IPS-NIHi11 (cell line): ENCODE data around the gene GPR6.

Experiments used
- DNase-seq: peaks from one replicate; pipeline ENCODE4 v3.0.0; 2012; ENCODE audit warnings: mixed read lengths, low spot score

The GPR6 gene, protein sequence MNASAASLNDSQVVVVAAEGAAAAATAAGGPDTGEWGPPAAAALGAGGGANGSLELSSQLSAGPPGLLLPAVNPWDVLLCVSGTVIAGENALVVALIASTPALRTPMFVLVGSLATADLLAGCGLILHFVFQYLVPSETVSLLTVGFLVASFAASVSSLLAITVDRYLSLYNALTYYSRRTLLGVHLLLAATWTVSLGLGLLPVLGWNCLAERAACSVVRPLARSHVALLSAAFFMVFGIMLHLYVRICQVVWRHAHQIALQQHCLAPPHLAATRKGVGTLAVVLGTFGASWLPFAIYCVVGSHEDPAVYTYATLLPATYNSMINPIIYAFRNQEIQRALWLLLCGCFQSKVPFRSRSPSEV

DNA sequence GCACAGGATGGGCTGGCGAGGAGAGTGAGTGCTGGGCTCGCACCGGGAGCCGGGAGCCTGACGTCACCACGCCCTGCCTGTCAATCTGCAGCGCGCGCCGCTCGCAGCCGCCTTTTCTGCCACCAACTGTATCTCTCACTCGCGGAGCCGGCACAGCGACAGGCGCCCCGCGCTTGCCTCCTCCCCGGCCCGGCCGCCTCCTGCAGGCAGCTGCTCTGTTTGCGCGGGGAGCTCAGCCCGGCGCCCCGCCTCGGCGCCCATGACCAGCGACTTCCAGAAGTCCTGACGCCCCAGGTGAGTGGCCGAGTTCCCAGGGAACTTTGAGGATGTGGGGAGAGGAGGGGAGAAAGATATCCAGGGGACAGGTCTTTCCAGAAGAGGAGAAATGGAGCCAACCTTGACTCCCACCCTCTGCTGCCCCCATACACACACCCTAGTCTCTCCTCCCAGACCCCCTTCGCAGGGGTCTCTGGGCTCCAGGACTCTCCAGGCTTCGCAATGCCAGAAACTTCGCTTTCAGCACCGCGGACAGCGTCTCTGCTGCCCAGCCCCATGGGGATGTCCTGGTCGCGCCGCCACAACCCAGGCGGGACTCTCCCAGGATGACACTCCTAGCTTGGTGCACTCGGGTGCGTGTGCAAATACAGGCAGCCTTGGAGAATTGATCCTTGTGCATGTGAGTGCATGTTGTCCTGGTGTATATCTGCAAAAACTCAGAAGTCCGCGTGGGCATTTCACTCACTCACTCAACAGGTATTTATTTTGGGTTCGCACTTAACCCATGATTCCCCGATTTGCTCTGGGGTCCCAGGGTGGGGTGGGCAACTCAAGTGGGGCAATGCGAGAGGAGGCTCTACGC lies at the start of gene GPR6:
GPR6 (plus strand) TSS at position 138 of the 859 bp plus-strand sequence. CDS start 802 bp downstream, outside the sequence.
- DNase-seq = peak; percentile 88

GRCh38 chr6:109934293-109934692 lies 43.8 kb upstream of the GPR6 start:
- no peak for DNase-seq

DNA sequence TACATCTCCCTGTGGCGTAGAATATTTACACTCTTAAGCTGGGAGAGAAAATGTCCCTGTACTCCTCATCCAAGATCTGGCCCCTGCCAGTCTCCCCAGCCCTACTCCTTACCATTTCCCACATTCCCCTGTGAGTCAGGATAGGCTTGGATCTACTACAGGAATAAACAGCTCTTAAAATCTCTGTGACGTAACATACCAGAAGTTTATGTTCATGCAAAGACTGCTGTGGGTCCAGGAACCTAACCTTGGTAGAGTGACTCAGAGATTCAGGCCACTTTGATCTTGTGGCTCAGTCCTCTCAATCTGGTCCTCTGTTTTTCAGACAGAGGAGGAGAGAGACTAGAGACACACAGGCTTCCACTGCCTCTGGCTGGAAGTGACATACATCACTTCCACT lies 38.5 kb upstream of the GPR6 start:
- DNase-seq = no peak

- peak; percentile 68 for DNase-seq
Observed at GRCh38 chr6:109944448-109944847, 33.7 kb upstream of the GPR6 start.

GRCh38 chr6:109945091-109945490 lies 33.0 kb upstream of the GPR6 start:
- no peak for DNase-seq

GRCh38 chr6:109946979-109947378 lies 31.1 kb upstream of the GPR6 start:
- DNase-seq = no peak

DNA sequence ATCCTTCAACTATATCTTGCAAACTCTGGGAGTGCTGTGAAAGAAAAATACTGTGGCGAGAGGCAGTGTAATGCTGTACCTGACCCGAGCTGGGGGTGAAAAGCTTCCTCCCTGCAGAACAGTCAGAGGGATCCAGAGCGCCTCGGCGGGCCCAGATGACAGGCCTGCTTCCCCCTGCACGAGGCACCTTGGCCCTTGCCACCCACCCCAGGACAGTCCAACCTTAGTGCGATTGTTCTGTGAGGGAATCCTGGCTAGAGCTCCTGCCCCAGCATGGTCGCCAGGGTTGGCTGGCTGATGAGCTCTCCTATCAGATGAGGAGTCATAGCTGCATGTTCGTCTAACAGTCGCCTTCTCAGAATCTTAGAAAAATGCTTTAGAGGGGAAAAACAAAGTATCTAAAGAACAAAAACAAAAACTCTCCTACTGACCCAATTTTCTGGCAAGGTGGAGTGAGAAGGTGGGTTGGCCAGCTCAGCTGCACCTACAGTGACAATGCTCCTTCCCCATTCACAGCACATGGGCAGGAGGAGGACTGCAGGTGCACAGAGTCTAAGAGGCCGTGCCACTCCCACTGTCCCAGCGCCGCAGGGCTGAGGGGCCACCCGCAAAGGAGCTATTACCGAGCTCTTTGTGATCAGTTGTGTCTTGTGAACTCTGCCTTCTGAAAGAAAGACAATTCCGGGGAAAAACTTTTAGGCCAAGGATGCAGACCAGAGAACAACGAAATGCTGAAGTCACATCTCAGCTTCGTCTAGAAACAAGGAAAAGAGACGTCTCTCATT lies 28.6 kb upstream of the GPR6 start:
- no peak for DNase-seq

- DNase-seq = no peak
Observed at GRCh38 chr6:109955491-109955890, 22.6 kb upstream of the GPR6 start.

GRCh38 chr6:109958626-109959025 lies 19.5 kb upstream of the GPR6 start:
- DNase-seq = no peak

GRCh38 chr6:109961611-109962041 lies 16.5 kb upstream of the GPR6 start:
- no peak for DNase-seq

- DNase-seq = no peak
Observed at GRCh38 chr6:109962271-109962670, 15.8 kb upstream of the GPR6 start.

DNA sequence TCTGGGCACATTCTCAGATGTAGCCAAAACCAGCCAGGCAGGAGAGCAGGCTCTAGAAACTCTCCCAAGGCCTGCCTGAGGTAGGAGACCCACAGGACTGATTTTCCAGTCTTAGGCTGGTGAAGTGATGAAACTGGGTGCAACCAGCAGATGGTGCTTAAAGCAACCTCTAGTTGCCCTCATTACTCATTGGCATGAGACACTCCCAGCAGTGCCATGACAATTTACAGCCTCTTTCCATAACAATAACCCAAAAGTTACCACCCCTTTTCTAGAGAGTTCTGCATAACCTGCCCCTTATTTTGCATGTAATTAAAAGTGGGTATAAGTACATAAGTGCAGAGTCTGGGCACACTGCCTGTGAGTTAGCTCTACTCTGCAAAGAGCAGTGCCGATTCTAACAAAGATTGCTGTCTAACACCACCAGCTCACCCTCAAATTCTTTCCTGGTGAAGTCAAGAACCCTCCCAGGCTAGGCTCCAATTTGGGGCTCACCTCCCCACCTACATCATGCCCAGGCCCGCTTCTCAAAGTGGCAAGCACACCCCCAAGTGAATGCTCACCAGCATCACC lies 14.4 kb upstream of the GPR6 start:
- no peak for DNase-seq

DNA sequence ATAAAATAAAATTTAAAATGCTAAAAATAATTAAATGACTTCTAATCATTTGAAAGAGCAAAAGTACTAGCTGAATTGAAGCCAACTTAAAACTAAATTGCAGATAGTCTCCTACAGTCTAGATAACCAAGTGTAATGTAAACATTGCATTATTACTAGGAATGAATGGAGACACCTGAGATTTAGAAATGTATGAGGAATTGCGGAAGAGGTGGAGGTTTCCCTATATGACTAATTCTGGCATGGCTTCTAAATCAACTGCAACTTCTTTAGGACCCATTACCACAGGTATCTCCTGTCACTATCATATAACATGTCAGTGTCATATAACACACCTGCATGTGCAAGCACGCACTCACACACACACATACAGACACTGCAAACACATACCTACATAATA lies 13.2 kb upstream of the GPR6 start:
- no peak for DNase-seq

DNA sequence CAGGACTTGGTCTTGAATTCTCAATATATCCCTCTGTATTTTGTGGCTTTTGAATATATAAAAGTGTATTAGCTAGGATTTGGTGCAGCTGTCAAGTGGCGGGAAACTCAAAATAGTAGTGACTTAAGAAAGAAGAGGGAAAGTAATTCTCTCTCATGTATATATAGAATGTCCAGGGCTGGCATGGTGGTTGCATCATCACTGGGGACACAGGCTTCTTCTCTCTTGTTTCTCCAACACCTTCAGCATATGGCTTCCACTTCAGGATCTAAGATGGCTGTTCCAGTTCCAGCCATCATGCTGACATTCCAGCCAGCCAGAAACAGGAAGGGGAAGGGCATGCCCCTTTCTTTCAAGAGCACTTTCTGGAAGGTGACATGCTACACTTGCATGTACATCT lies 11.8 kb upstream of the GPR6 start:
- DNase-seq = no peak

DNA sequence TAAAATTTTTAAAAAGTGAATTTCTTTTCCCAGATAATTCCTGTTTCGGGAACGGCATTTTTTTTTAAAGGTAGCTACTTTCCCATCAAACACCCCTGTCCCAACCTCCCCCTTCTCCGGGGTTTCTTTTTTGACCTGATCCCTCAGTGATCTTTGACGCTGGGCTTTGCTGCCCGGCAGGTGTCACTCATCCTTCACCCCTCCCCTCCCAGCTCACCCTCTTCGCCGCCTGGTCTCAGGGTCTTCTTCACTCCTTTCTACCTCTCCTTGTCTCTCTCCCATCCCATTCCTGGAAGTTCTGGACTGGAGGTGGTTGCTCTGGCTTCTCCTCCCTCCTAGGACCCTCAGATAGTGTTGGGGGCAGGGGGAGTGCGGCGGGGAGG lies 329 bp upstream of the GPR6 start:
- peak; percentile 55 for DNase-seq

DNA sequence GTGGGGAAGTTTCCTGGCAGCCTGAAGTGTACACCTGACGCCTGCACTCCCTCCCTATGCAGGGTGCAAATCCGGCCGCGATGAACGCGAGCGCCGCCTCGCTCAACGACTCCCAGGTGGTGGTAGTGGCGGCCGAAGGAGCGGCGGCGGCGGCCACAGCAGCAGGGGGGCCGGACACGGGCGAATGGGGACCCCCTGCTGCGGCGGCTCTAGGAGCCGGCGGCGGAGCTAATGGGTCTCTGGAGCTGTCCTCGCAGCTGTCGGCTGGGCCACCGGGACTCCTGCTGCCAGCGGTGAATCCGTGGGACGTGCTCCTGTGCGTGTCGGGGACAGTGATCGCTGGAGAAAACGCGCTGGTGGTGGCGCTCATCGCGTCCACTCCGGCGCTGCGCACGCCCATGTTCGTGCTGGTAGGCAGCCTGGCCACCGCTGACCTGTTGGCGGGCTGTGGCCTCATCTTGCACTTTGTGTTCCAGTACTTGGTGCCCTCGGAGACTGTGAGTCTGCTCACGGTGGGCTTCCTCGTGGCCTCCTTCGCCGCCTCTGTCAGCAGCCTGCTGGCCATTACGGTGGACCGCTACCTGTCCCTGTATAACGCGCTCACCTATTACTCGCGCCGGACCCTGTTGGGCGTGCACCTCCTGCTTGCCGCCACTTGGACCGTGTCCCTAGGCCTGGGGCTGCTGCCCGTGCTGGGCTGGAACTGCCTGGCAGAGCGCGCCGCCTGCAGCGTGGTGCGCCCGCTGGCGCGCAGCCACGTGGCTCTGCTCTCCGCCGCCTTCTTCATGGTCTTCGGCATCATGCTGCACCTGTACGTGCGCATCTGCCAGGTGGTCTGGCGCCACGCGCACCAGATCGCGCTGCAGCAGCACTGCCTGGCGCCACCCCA lies 1.2 kb downstream of the GPR6 start:
- DNase-seq = peak; percentile 23

GRCh38 chr6:109984410-109984809 lies 6.3 kb downstream of the GPR6 start:
- DNase-seq = no peak

- no peak for DNase-seq
Observed at GRCh38 chr6:109987196-109987595, 9.1 kb downstream of the GPR6 start.

- DNase-seq = no peak
Observed at GRCh38 chr6:109991201-109992101, 13.3 kb downstream of the GPR6 start.
